NCI-H510A (cell line): ENCODE results near the gene PRDM12.

Source experiments
- DNase-seq: peaks from one replicate; lab custom pipeline; 2025; lab: John Stamatoyannopoulos, UW

PRDM12 gene

GRCh38 chr9:130664251-130665028, at the start of gene PRDM12:
Gene PRDM12, plus strand, starts transcription at chr9:130664594. Its CDS starts 60 bp downstream, at chr9:130664654.
- DNase-seq: no peak

- no peak for DNase-seq
Observed at GRCh38 chr9:130616451-130616850, 47.9 kb upstream of the PRDM12 start.

GRCh38 chr9:130623466-130623865, 40.9 kb upstream of the PRDM12 start:
- no peak for DNase-seq

GRCh38 chr9:130624154-130624553, 40.2 kb upstream of the PRDM12 start:
- no peak for DNase-seq

GRCh38 chr9:130626249-130626996, 38.0 kb upstream of the PRDM12 start:
- DNase-seq: no peak

GRCh38 chr9:130627051-130627450, 37.3 kb upstream of the PRDM12 start:
- no peak for DNase-seq

- no peak for DNase-seq
Observed at GRCh38 chr9:130627896-130628792, 36.2 kb upstream of the PRDM12 start.

- no peak for DNase-seq
Observed at GRCh38 chr9:130629443-130630070, 34.8 kb upstream of the PRDM12 start.

- no peak for DNase-seq
Observed at GRCh38 chr9:130630071-130630450, 34.3 kb upstream of the PRDM12 start.

GRCh38 chr9:130630506-130631330, 33.7 kb upstream of the PRDM12 start:
- DNase-seq: no peak

GRCh38 chr9:130631331-130632080, 32.9 kb upstream of the PRDM12 start:
- no peak for DNase-seq

GRCh38 chr9:130632081-130632710, 32.2 kb upstream of the PRDM12 start:
- DNase-seq: no peak

- no peak for DNase-seq
Observed at GRCh38 chr9:130632841-130633240, 31.6 kb upstream of the PRDM12 start.

- DNase-seq: no peak
Observed at GRCh38 chr9:130633336-130634190, 30.8 kb upstream of the PRDM12 start.

GRCh38 chr9:130634191-130634768, 30.1 kb upstream of the PRDM12 start:
- no peak for DNase-seq

GRCh38 chr9:130634801-130635200, 29.6 kb upstream of the PRDM12 start:
- DNase-seq: no peak

- DNase-seq: no peak
Observed at GRCh38 chr9:130635306-130635705, 29.1 kb upstream of the PRDM12 start.
